Testis (tissue), 3 donors: Measurements from ENCODE around the gene STYX. TPM values are rescaled to one million over a fixed set of nuclear protein-coding genes. Genes with fewer than 3 reads are reported as not detected.
A peak's percentile ranks its signal among the peaks of the same experiment; 100 is the strongest.

Source experiments
- DNase-seq: peaks from one replicate; pipeline ENCODE4 v3.0.0-alpha.2; 2019
- H3K27ac ChIP-seq, 2 donors: fragments of 200-600 bp; sonication (generic); one replicate each; pipeline ENCODE4 v1.5.1; 2019
- H3K27me3 ChIP-seq: fragments of 200-600 bp; sonication (generic); one replicate; pipeline ENCODE4 v1.5.1; 2019
- H3K36me3 ChIP-seq: fragments of 200-600 bp; sonication (generic); one replicate; pipeline ENCODE4 v1.5.1; 2017; ENCODE audit warnings: low read depth; ENCODE audit errors: missing control alignments
- H3K4me1 ChIP-seq: fragments of 200-600 bp; sonication (generic); one replicate; pipeline ENCODE4 v1.5.1; 2019
- H3K4me3 ChIP-seq, 2 donors: fragments of 200-600 bp; sonication (generic); one replicate each; pipeline ENCODE4 v1.5.1; 2017 to 2019
- H3K9me3 ChIP-seq: fragments of 200-600 bp; sonication (generic); one replicate; pipeline ENCODE4 v1.5.1; 2017
- CTCF ChIP-seq, 3 experiments: fragments of 450-650 bp in 2 of 3; fragments of 200-600 bp in 1 of 3; sonication (generic) in 1 of 3; IDR thresholded peaks; one replicate each; pipeline ENCODE4 v1.5.1; 2016 to 2019; ENCODE audit warnings: antibody characterized with exemption in 3 of 3, mild to moderate bottlenecking in 2 of 3, moderate library complexity in 1 of 3
- POLR2A ChIP-seq: fragments of 450-650 bp; IDR thresholded peaks from one replicate; pipeline ENCODE4 v1.6.1; 2017; ENCODE audit warnings: antibody characterized with exemption, mild to moderate bottlenecking, moderate library complexity
- WGBS, 2 donors: methylation state at CpG; one replicate each; pipeline ENCODE4 v1.1.5; 2018; 5-methylcytosine and 5-hydroxymethylcytosine counted together
- intact Hi-C: fragments of 100-400 bp; cut with DNase I; formaldehyde crosslinking; loops from one replicate; pipeline ENCODE4 v1.15.1; 2023; ENCODE audit warnings: low total_unique reads
- polyA plus RNA-seq: library from polyadenylated mRNA; stranded (reverse); fragments of 350-450 nt; fragmentation: Illumina TruSeq; extraction: RNeasy Lipid Tissue Mini Kit (QIAGEN cat#74804); gene quantifications from one replicate; pipeline ENCODE4 v1.2.3, GENCODE V29; 2014; ENCODE audit warnings: low read depth, low replicate concordance; ENCODE audit not compliant: insufficient read depth
- total RNA-seq, 2 donors: library from RNA; depleted of rRNA; stranded (reverse); fragments of >200 nt; gene quantifications; one replicate each; pipeline ENCODE4 v1.2.3, GENCODE V29; 2016

STYX gene
- total and polyA plus RNA-seq, 3 donors from 2014 or later = 19.5 to 26.5 (median 20.4) TPM

- WGBS, 2 donors = 84% methylated on average over 3 of the region's 3 CpGs
- Histone ChIP-seq H3K27ac (no peak overlapping the region), H3K9me3 (no peaks in the 10 kb centered on the region), H3K27me3 (no peaks in the 10 kb centered on the region), H3K4me1 (no peaks in the 10 kb centered on the region), H3K4me3 (no peak overlapping the region), H3K36me3 (no peaks in the 10 kb centered on the region)
- intact Hi-C loops = no loop called here
- TF ChIP-seq POLR2A (no peak), CTCF (IDR thresholded peaks at IDR 0.05) (no peak)
- no peak for DNase-seq
Measured at GRCh38 chr14:52797653-52798052, 67.7 kb downstream of the STYX start.

GRCh38 chr14:52798826-52799225, 68.9 kb downstream of the STYX start:
- H3K9me3 ChIP-seq = no peaks in the 10 kb centered on the region
- H3K27me3 ChIP-seq = no peaks in the 10 kb centered on the region
- H3K27ac ChIP-seq = no peak overlapping the region
- peak overlapping the region in 1 of 2 donors; percentile 27 for H3K4me3 ChIP-seq
- TF ChIP-seq POLR2A = no peak
- no peak for TF ChIP-seq CTCF (IDR thresholded peaks at IDR 0.05)
- WGBS, 2 donors = 72 to 82% methylated on average over 15 of the region's 15 CpGs
- H3K36me3 ChIP-seq = no peaks in the 10 kb centered on the region
- intact Hi-C loops = no loop called here
- DNase-seq = no peak
- H3K4me1 ChIP-seq = no peaks in the 10 kb centered on the region

GRCh38 chr14:52801014-52801712, 71.2 kb downstream of the STYX start:
- Histone ChIP-seq H3K9me3 (no peaks in the 10 kb centered on the region), H3K4me3 (no peak overlapping the region), H3K4me1 (no peaks in the 10 kb centered on the region), H3K27me3 (no peaks in the 10 kb centered on the region), H3K36me3 (no peaks in the 10 kb centered on the region), H3K27ac (no peak overlapping the region)
- DNase-seq = no peak
- no peak for TF ChIP-seq CTCF (IDR thresholded peaks at IDR 0.05)
- no peak for TF ChIP-seq POLR2A
- intact Hi-C loops = no loop called here
- 83 to 87% methylated on average over 5 of the region's 5 CpGs for WGBS, 2 donors

- H3K4me3 ChIP-seq = no peak overlapping the region
- H3K27me3 ChIP-seq = no peaks in the 10 kb centered on the region
- H3K4me1 ChIP-seq = no peaks in the 10 kb centered on the region
- DNase-seq = no peak
- TF ChIP-seq POLR2A (no peak), CTCF (IDR thresholded peaks at IDR 0.05) (no peak)
- no peak overlapping the region for H3K27ac ChIP-seq
- 95 to 98% methylated on average over 3 of the region's 3 CpGs for WGBS, 2 donors
- H3K36me3 ChIP-seq = no peaks in the 10 kb centered on the region
- no peaks in the 10 kb centered on the region for H3K9me3 ChIP-seq
- intact Hi-C loops = no loop called here
Measured at GRCh38 chr14:52802597-52802996, 72.6 kb downstream of the STYX start.

- Histone ChIP-seq H3K4me3 (no peak overlapping the region), H3K9me3 (no peaks in the 10 kb centered on the region), H3K27me3 (no peaks in the 10 kb centered on the region), H3K27ac (no peak overlapping the region), H3K4me1 (no peaks in the 10 kb centered on the region), H3K36me3 (no peaks in the 10 kb centered on the region)
- DNase-seq = no peak
- 68 to 81% methylated on average over 4 of the region's 4 CpGs for WGBS, 2 donors
- intact Hi-C loops = no loop called here
- no peak for TF ChIP-seq CTCF (IDR thresholded peaks at IDR 0.05)
- no peak for TF ChIP-seq POLR2A
Measured at GRCh38 chr14:52806115-52806514, 76.1 kb downstream of the STYX start.
